Measurements from ENCODE around the gene RNLS.

Gene RNLS

GRCh38 chr10:88427024-88427423 is 156.1 kb downstream of the RNLS start:
- no peak for TF ChIP-seq CTCF (IDR thresholded peaks at IDR 0.05; ENCODE audit: control insufficient read depth, insufficient read depth, low read depth, low read length, missing control alignments)
- no peak for DNase-seq (ENCODE audit: low read depth)
- H3K4me3 ChIP-seq (ENCODE audit: control insufficient read depth, low read depth, low read length): no peak overlapping the region

- no peak for DNase-seq (ENCODE audit: low read depth)
- TF ChIP-seq CTCF (IDR thresholded peaks at IDR 0.05; ENCODE audit: control insufficient read depth, insufficient read depth, low read depth, low read length, missing control alignments): no peak
- no peak overlapping the region for H3K4me3 ChIP-seq (ENCODE audit: control insufficient read depth, low read depth, low read length)
Measured at GRCh38 chr10:88424881-88425280, 158.2 kb downstream of the RNLS start.

DNA sequence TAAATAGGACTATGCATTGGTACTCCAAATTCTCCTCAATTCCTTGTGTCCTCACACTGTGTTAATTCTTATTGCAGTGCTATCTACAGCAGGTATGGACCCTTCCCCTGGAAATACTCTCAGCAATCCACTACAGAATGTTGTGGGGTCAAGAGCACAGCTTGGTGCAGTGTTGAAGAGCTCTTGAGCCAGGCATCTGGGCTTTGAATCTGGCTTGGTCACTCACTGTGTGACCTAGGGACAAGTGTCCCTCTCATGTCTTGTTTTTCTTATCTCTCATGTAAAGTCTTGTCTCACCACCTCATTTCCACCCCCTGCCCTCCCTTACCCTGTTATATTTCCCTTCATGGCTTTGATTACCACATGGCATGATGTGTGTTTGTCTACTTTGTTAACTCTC is 159.4 kb downstream of the RNLS start:
- H3K4me3 ChIP-seq (ENCODE audit: control insufficient read depth, low read depth, low read length): no peak overlapping the region
- TF ChIP-seq CTCF (IDR thresholded peaks at IDR 0.05; ENCODE audit: control insufficient read depth, insufficient read depth, low read depth, low read length, missing control alignments): no peak

GRCh38 chr10:88421590-88421989 is 161.5 kb downstream of the RNLS start:
- no peak overlapping the region for H3K4me3 ChIP-seq (ENCODE audit: control insufficient read depth, low read depth, low read length)
- no peak for TF ChIP-seq CTCF (IDR thresholded peaks at IDR 0.05; ENCODE audit: control insufficient read depth, insufficient read depth, low read depth, low read length, missing control alignments)
- DNase-seq (ENCODE audit: low read depth): no peak

More for the DNA sequence above, 159.4 kb downstream of the RNLS start:
- no peak for DNase-seq (ENCODE audit: low read depth)

DNA sequence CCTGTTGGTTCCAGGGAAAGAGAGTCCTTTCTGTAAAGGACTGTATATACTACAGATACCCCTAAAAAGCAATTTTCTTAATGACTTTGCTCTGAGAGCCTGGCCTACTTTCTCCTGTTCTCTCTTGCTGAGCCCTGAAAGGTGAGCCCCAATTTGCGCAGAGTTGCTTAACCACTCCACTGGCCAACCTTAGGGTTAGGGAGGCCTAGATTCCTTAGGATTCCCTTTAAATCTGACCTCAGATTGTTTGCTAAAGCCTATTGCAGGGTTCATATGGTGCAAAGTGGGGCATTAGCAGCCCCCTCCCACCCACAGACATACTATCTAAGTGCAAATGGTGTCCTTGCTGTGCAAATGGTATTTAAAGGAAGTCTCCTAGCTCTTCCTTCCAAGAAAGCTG is 164.2 kb downstream of the RNLS start:
- DNase-seq (ENCODE audit: low read depth): no peak
- no peak overlapping the region for H3K4me3 ChIP-seq (ENCODE audit: control insufficient read depth, low read depth, low read length)
- no peak for TF ChIP-seq CTCF (IDR thresholded peaks at IDR 0.05; ENCODE audit: control insufficient read depth, insufficient read depth, low read depth, low read length, missing control alignments)

DNA sequence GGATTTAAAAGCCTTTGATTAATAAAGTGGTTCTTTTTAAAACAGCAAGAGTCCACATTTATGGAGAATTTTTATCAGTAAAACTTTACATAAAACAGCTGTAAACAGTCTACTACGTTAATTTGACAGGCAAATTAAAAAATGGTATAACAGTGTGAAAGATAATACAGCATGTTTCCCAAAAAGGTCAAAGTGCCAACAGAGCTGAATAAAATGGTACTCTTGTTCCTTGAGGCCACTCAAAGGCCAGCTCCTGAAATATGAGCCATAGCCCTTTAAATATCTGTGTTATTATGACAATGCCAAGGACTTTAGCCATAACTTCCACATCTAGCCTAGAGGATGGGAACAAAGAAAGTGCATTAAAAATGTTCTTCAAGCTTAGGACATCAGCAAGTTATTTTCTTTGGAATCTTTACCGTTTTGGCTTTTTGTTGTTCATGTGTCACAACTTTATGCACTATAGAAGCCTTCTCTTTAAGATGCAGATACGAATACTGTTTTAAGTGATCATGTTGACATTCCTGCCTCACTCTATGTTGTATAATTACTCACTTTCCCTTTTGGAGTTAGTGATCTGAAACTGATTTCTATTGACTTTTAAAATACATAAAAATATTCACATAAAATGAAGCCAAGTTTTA is 165.6 kb downstream of the RNLS start:
- no peak for TF ChIP-seq CTCF (IDR thresholded peaks at IDR 0.05; ENCODE audit: control insufficient read depth, insufficient read depth, low read depth, low read length, missing control alignments)
- DNase-seq (ENCODE audit: low read depth): no peak
- H3K4me3 ChIP-seq (ENCODE audit: control insufficient read depth, low read depth, low read length): no peak overlapping the region

Measured in AG09309 (cell line).